DND-41 (cell line): ENCODE data around the gene BACE1.

ENCODE experiments used
- ATAC-seq: fragments of 200-7000 bp; cut with Tn5 transposase; 3 replicates; pipeline ENCODE4 v1.9.1; 2021; ENCODE audit warnings: low read depth; ENCODE audit not compliant: insufficient read depth
- DNase-seq: peaks from one replicate; pipeline ENCODE4 v3.0.0-alpha.2; 2020
- H2AFZ ChIP-seq: 2 replicates; pipeline ENCODE4 v1.6.0; 2012; ENCODE audit warnings: low read depth, low read length
- H3K27ac ChIP-seq: 2 replicates; pipeline ENCODE4 v1.5.1; 2012; ENCODE audit warnings: low read length, inconsistent platforms
- H3K27me3 ChIP-seq: fragments of 200-600 bp; sonication (generic); 2 replicates; pipeline ENCODE4 v1.6.0; 2012; ENCODE audit warnings: low read length, mild to moderate bottlenecking, inconsistent platforms; ENCODE audit not compliant: insufficient read depth, poor library complexity
- H3K36me3 ChIP-seq: 2 replicates; pipeline ENCODE4 v1.5.1; 2012; ENCODE audit warnings: low read length, inconsistent platforms; ENCODE audit not compliant: insufficient read depth
- H3K4me1 ChIP-seq: 2 replicates; pipeline ENCODE4 v1.5.1; 2012; ENCODE audit warnings: mild to moderate bottlenecking, low read length; ENCODE audit not compliant: insufficient read depth
- H3K4me2 ChIP-seq: 2 replicates; pipeline ENCODE4 v1.6.0; 2012; ENCODE audit warnings: mild to moderate bottlenecking, moderate library complexity, low read length, inconsistent platforms; ENCODE audit not compliant: insufficient read depth
- H3K4me3 ChIP-seq, 2 experiments: fragments of 200-600 bp in 1 of 2; shearing (Covaris generic) in 1 of 2; 2 replicates each; pipeline ENCODE4 v1.5.1; 2012 to 2016; ENCODE audit warnings: inconsistent platforms in 2 of 2, low read length in 2 of 2, mild to moderate bottlenecking in 2 of 2, low read depth in 1 of 2, moderate library complexity in 1 of 2
- H3K79me2 ChIP-seq: 2 replicates; pipeline ENCODE4 v1.6.0; 2012; ENCODE audit warnings: low read length, inconsistent platforms; ENCODE audit not compliant: insufficient read depth
- H3K9ac ChIP-seq: 2 replicates; pipeline ENCODE4 v1.6.0; 2012; ENCODE audit warnings: low read depth, mild to moderate bottlenecking, inconsistent platforms, low read length, moderate library complexity
- H3K9me3 ChIP-seq: 2 replicates; pipeline ENCODE4 v1.5.1; 2012; ENCODE audit warnings: low read length, moderate library complexity, mild to moderate bottlenecking, inconsistent platforms; ENCODE audit not compliant: insufficient read depth, severe bottlenecking
- H4K20me1 ChIP-seq: 2 replicates; pipeline ENCODE4 v1.6.0; 2012; ENCODE audit warnings: low read length; ENCODE audit not compliant: insufficient read depth
- CTCF ChIP-seq: IDR thresholded peaks from 2 replicates; pipeline ENCODE4 v1.5.1; 2012; ENCODE audit warnings: borderline replicate concordance, low read length, moderate library complexity, mild to moderate bottlenecking; ENCODE audit not compliant: poor library complexity, severe bottlenecking; ENCODE audit errors: extremely low read depth
- EZH2 ChIP-seq: IDR thresholded peaks from 3 replicates; pipeline ENCODE4 v1.6.1; 2012; ENCODE audit warnings: borderline replicate concordance, low read depth, mild to moderate bottlenecking, moderate library complexity, low read length, inconsistent platforms; ENCODE audit not compliant: severe bottlenecking

BACE1 gene

GRCh38 chr11:117282956-117283355 is 33.1 kb downstream of the BACE1 start:
- Histone ChIP-seq H3K27ac (no peak overlapping the region), H3K4me1 (no peaks in the 10 kb centered on the region), H3K9ac (no peak overlapping the region), H3K79me2 (no peaks in the 10 kb centered on the region), H3K27me3 (no peaks in the 10 kb centered on the region), H4K20me1 (no peaks in the 10 kb centered on the region), H3K4me2 (no peak overlapping the region), H3K4me3 (no peak overlapping the region), H2AFZ (no peak overlapping the region), H3K9me3 (no peaks in the 10 kb centered on the region), H3K36me3 (peaks cover 71% of the 10 kb centered on the region)
- no peak for DNase-seq
- ATAC-seq = no peak
- TF ChIP-seq CTCF (no peak), EZH2 (no peak)

GRCh38 chr11:117281869-117282268 is 34.2 kb downstream of the BACE1 start:
- Histone ChIP-seq H3K27ac (no peak overlapping the region), H3K4me1 (no peaks in the 10 kb centered on the region), H3K9me3 (no peaks in the 10 kb centered on the region), H3K36me3 (peaks cover 65% of the 10 kb centered on the region), H4K20me1 (no peaks in the 10 kb centered on the region), H3K9ac (no peak overlapping the region), H3K27me3 (no peaks in the 10 kb centered on the region), H3K4me3 (no peak overlapping the region), H2AFZ (no peak overlapping the region), H3K4me2 (no peak overlapping the region), H3K79me2 (no peaks in the 10 kb centered on the region)
- DNase-seq = no peak
- no peak for ATAC-seq
- no peak for TF ChIP-seq CTCF
- TF ChIP-seq EZH2 = no peak

GRCh38 chr11:117281159-117281558 is 34.9 kb downstream of the BACE1 start:
- H2AFZ ChIP-seq = no peak overlapping the region
- H3K4me2 ChIP-seq = no peak overlapping the region
- H3K9ac ChIP-seq = no peak overlapping the region
- H4K20me1 ChIP-seq = no peaks in the 10 kb centered on the region
- TF ChIP-seq CTCF = no peak
- TF ChIP-seq EZH2 = no peak
- no peak overlapping the region for H3K27ac ChIP-seq
- no peaks in the 10 kb centered on the region for H3K79me2 ChIP-seq
- DNase-seq (no peak), ATAC-seq (no peak)
- H3K9me3 ChIP-seq = no peaks in the 10 kb centered on the region
- no peaks in the 10 kb centered on the region for H3K27me3 ChIP-seq
- H3K4me3 ChIP-seq = no peak overlapping the region
- peaks cover 58% of the 10 kb centered on the region for H3K36me3 ChIP-seq
- H3K4me1 ChIP-seq = no peaks in the 10 kb centered on the region

- H3K27ac ChIP-seq = no peak overlapping the region
- TF ChIP-seq CTCF (no peak), EZH2 (no peak)
- no peak overlapping the region for H2AFZ ChIP-seq
- H3K4me2 ChIP-seq = no peak overlapping the region
- no peaks in the 10 kb centered on the region for H4K20me1 ChIP-seq
- no peak overlapping the region for H3K4me3 ChIP-seq
- H3K79me2 ChIP-seq = no peaks in the 10 kb centered on the region
- ATAC-seq (no peak), DNase-seq (no peak)
- no peaks in the 10 kb centered on the region for H3K27me3 ChIP-seq
- no peaks in the 10 kb centered on the region for H3K4me1 ChIP-seq
- no peaks in the 10 kb centered on the region for H3K9me3 ChIP-seq
- no peak overlapping the region for H3K9ac ChIP-seq
- H3K36me3 ChIP-seq = peaks cover 50% of the 10 kb centered on the region
Measured at GRCh38 chr11:117279711-117280376, 36.2 kb downstream of the BACE1 start.
